Natural killer cell treated with Interleukin-12 subunit alpha and Interleukin-12 subunit beta and Interleukin-15 and Interleukin-18, amount 100 ng/mL, for 72 hours (primary cell): ENCODE data around the gene LYPD4. TPM values are rescaled to one million over a fixed set of nuclear protein-coding genes. Genes with fewer than 3 reads are reported as not detected.
A peak's percentile ranks its signal among the peaks of the same experiment; 100 is the strongest.

ENCODE experiments used
- ATAC-seq, 2 donors: fragments of 150-1000 bp; cut with Tn5 transposase in 1 of 2; sonication (Bioruptor Pico), chemical (Tn5 transposase) in 1 of 2; 2 replicates each; pipeline ENCODE4 v1.10.0; 2021
- DNase-seq: peaks from one replicate; pipeline ENCODE4 v3.0.0; 2022; ENCODE audit warnings: low spot score
- H3K27ac Mint-ChIP-seq, 2 donors: 1 replicate in 1 of 2; 2 replicates in 1 of 2; pipeline ENCODE4 v1.8.0; 2022; ENCODE audit warnings: mixed read lengths in 2 of 2, mild to moderate bottlenecking in 1 of 2, moderate library complexity in 1 of 2
- H3K27me3 Mint-ChIP-seq, 2 donors: 1 replicate in 1 of 2; 2 replicates in 1 of 2; pipeline ENCODE4 v1.8.0; 2022; ENCODE audit warnings: mixed read lengths in 2 of 2
- H3K36me3 Mint-ChIP-seq: one replicate; pipeline ENCODE4 v1.8.0; 2022; ENCODE audit warnings: mixed read lengths
- H3K4me1 Mint-ChIP-seq, 2 donors: 1 replicate in 1 of 2; 2 replicates in 1 of 2; pipeline ENCODE4 v1.8.0; 2022; ENCODE audit warnings: low read depth in 2 of 2, mixed read lengths in 2 of 2, mild to moderate bottlenecking in 1 of 2
- H3K4me3 Mint-ChIP-seq: one replicate; pipeline ENCODE4 v1.8.0; 2022; ENCODE audit warnings: mixed read lengths
- H3K9me3 Mint-ChIP-seq: 2 replicates; pipeline ENCODE4 v1.8.0; 2022; ENCODE audit warnings: mixed read lengths
- total RNA-seq, 2 donors: library from RNA; stranded (reverse); gene quantifications; one replicate each; pipeline ENCODE4 v1.2.3, GENCODE V29; 2022

LYPD4 gene, protein sequence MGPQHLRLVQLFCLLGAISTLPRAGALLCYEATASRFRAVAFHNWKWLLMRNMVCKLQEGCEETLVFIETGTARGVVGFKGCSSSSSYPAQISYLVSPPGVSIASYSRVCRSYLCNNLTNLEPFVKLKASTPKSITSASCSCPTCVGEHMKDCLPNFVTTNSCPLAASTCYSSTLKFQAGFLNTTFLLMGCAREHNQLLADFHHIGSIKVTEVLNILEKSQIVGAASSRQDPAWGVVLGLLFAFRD
- not detected for total RNA-seq

DNA sequence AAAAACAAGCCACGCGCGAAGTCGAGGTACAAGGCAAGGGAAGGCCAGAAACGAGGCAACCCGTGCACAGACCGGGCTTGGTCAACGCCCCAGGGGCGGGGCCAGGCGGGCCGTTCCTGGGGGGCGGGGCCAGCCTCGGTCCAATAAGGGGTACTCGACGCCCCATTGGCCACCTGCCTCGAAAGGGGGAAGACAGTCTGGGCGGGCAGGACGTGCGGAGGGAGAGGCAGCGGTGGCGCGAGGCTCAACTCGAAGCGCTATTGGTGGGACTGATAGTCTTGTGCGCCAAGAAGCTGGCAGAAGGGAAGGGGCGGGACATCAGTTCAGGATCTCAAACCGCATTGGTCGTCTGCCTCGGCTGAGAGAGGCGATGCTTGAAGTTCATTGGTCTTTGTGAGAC is at the start of gene LYPD4:
Gene LYPD4 (minus strand): TSS at position 83 of the 400 bp plus-strand sequence. CDS start 5,398 bp downstream, outside the sequence.
- Mint-ChIP-seq H3K9me3 (no peaks in the 10 kb centered on the region), H3K4me1 (no peaks in the 10 kb centered on the region), H3K27me3 (peaks cover 6 to 10% of the 10 kb centered on the region in 2 donors), H3K36me3 (no peaks in the 10 kb centered on the region), H3K4me3 (no peak within 1 kb of the TSS), H3K27ac (peak within 1 kb of the TSS in 1 of 2 donors; percentile 27)
- ATAC-seq (no peak), DNase-seq (no peak)

DNA sequence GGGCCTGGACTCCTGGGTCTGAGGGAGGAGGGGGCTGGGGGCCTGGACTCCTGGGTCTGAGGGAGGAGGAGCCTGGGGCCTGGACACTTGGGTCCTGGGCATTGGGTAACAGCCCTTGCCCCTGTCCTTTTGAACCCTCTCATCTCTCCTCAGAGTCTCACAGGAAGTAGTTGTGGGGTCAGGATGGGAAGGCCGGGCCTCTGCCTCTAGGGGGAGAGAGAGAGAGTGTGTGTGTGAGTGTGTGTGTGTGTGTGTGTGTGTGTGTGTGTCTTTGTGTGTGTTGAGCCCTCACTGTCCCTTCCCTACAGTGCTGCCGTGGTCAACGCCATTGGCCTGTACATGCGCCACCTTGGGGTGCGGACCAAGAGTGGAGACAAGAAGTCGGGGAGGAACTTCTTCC is 49.4 kb upstream of the LYPD4 start:
- peaks cover 47 to 58% of the 10 kb centered on the region in 2 donors for H3K4me1 Mint-ChIP-seq
- peaks cover 23% of the 10 kb centered on the region for H3K36me3 Mint-ChIP-seq
- DNase-seq (no peak), ATAC-seq (peak; percentile 63 to 65)
- peak overlapping the region; percentile 71 to 77 for H3K27ac Mint-ChIP-seq
- no peaks in the 10 kb centered on the region for H3K9me3 Mint-ChIP-seq
- peak overlapping the region; percentile 47 for H3K4me3 Mint-ChIP-seq
- H3K27me3 Mint-ChIP-seq, result no peaks in the 10 kb centered on the region

DNA sequence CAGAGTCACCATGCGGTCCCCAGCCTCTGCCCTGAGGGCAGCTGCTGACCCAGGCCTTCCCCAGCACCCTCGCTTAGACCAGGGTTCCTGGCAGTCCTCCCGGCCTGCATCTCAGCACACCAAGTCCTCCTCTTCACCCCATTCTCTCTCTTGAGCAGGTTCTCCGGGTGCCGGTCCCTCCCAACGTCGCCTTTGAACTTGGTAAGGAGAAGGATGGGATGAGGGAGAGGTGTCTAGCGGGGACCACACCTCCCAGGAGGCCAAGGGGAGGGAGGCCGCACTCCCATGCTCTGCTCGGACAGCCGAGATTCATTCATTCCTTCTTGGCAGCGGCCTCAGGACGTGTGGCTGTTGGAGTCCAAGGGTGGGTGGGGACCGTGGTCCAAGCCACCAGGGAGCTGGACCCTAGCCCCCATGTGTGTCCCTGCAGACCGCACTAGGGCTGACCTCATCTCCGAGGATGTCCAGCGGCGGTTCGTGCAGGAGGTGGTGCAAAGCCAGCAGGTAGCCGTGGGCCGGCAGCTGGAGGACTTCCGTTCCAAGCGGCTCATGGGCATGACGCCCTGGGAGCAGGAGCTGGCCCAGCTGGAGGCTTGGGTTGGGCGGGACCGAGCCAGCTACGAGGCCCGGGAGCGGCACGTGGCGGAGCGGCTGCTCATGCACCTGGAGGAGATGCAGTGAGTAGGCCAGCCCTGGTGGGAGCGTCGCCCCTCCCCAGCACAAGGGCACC is 47.9 kb upstream of the LYPD4 start:
- H3K27ac Mint-ChIP-seq, result peak overlapping the region; percentile 73 to 83

DNA sequence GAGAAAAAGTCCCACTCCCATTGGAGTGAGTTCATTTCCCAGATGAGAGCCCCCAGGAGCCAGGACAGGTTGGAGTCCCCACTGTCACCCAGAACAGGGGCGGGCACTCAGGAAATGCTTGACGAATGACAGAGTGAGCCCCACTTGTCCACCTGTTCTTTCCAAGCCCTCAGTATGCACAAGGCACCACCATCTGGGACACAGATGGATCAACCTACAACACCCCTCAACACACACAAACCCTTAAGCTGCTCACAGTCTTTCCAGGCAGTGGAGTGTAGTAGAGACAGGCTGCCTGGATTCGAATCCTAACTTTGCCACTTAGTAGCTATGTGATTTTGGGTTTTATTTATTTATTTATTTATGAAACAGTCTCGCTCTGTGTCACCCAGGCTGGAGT is 46.5 kb upstream of the LYPD4 start:
- Mint-ChIP-seq H3K27ac (peak overlapping the region in 1 of 2 donors; percentile 83), H3K4me1 (peaks cover 58 to 67% of the 10 kb centered on the region in 2 donors), H3K27me3 (no peaks in the 10 kb centered on the region), H3K4me3 (no peak overlapping the region), H3K36me3 (peaks cover 18% of the 10 kb centered on the region), H3K9me3 (no peaks in the 10 kb centered on the region)
- ATAC-seq (no peak), DNase-seq (no peak)

More for the DNA sequence above, 47.9 kb upstream of the LYPD4 start:
- Mint-ChIP-seq H3K36me3 (peaks cover 18% of the 10 kb centered on the region), H3K4me1 (peaks cover 52 to 60% of the 10 kb centered on the region in 2 donors), H3K9me3 (no peaks in the 10 kb centered on the region), H3K4me3 (no peak overlapping the region), H3K27me3 (no peaks in the 10 kb centered on the region)
- DNase-seq, result no peak
- ATAC-seq, result no peak

DNA sequence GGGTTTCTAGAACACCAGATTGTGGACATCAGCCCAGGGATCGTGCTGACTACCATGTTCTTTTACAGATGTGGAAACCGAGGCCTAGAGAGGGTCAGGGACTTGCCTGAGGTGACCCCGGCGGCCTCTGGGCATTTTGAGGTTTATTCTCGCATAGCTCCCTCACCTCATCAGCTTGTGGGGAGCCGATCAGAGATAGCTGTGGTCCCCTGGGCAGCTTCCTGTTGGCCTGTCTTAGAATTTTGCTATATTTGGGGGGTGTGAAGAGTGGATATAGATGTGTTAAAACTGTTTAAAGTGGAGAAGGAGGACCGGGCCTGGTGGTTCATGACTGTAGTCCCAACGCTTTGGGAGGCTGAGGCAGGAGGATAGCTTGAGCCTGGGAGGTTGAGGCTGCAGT is 45.4 kb upstream of the LYPD4 start:
- Mint-ChIP-seq H3K27ac (peak overlapping the region; percentile 79 to 87), H3K27me3 (no peaks in the 10 kb centered on the region), H3K4me1 (peaks cover 59 to 70% of the 10 kb centered on the region in 2 donors), H3K9me3 (no peaks in the 10 kb centered on the region), H3K4me3 (peak overlapping the region; percentile 97), H3K36me3 (peaks cover 13% of the 10 kb centered on the region)
- ATAC-seq (peak; percentile 11 to 37), DNase-seq (peak; percentile 69)

DNA sequence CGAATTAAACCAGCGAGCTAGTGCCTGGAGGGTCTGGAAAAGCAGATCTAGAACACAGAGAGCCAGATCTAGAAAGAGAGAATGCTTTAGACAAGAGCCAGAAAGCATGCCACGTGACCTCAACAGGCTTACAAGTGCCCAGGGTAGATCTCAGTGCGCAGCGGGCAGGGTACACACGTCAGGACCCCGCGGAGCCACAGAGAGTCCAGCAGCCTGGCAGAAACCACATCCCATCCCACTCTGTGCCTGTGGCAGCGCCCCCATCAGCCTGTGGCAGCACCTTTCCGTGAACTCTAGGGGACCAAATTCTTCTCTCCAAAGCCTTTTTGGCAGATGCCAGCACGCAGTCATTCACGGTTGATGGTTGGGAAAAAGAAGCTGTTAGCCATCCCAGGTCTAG is 44.4 kb upstream of the LYPD4 start:
- Mint-ChIP-seq H3K36me3 (peaks cover 10% of the 10 kb centered on the region), H3K9me3 (no peaks in the 10 kb centered on the region), H3K27ac (peak overlapping the region; percentile 79 to 87), H3K4me1 (peaks cover 57 to 71% of the 10 kb centered on the region in 2 donors), H3K4me3 (peak overlapping the region; percentile 97), H3K27me3 (no peaks in the 10 kb centered on the region)
- ATAC-seq (no peak), DNase-seq (no peak)

DNA sequence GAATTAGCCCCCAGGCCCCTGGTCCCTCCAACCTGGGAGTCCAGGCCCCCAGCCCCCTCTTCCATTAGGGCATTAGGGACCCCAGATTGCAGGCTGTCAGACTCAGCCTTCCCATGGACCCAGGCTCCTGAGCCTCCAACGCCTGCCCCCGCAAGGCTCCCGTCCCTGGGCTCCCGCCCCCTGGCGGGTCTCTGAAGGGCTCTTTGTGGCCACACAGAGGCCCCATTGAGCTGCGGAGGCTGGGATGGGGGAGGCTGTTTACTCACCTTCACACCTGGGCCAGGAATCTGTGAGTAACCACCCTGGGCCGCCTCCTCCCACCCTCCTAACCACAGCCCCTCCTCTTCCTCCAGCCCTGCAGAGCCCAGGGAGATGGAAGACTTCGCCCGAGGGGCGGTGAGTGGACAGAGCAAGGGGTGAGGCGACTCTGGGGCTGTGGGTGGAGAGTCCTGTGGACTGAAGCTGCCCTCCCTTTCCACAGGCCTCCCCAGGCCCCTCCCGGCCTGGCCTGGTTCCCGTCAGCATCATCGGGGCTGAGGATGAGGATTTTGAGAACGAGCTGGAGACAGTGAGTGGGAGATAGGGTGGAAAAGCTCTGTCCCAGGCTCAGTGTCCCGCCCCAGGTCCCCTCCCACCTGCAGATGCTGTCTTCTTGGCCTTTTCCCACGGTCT is 43.4 kb upstream of the LYPD4 start:
- Mint-ChIP-seq H3K4me1 (peaks cover 58 to 70% of the 10 kb centered on the region in 2 donors), H3K27ac (peak overlapping the region; percentile 79 to 87), H3K4me3 (peak overlapping the region; percentile 97), H3K9me3 (no peaks in the 10 kb centered on the region), H3K27me3 (no peaks in the 10 kb centered on the region), H3K36me3 (peaks cover 6% of the 10 kb centered on the region)
- peak; percentile 54 to 55 for ATAC-seq
- DNase-seq, result peak; percentile 84

DNA sequence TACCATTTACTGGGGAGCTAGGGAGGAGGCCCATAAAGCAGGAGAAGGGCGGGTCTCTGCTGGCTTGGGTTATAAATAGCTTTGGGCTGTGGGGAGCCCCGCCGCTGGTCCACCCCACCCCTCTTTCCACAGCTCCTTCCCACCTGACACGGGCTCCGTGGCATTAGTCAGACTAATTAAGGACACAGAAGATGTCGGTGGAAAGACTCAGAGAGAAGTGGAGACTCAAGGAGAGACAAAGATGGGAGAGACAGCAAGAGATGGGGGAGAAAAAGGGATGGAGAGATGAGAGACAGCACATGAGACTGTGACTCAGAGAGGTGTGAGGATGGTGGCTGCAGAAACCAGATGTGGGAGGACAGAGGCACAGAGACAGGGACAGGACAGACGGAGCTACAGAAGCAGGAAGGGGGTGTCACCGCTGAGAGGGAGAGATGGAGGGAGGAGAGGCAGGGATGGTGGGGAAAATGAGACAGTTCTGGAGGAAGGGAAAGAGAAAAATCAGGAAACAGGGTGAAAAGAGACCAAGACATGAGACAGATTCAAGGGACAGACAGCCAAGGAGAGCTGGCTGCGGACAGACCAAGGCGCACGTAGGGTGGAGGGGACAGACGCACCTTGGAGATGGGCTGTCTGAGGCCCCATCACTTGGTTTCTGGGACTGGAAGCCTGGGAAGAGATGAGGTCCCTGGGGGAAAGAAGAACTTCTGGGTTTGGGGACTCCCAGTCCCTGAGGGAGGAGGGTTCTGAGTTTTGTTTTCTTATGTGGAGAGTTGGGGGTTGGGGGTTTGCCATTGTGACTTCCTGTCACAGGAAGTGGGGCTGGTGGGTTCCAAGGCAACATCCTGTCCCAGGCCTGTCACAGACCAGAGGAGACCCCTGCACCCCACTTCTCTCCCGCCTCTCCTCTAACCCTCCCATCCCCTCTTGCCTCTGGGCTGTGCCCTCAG is 42.6 kb upstream of the LYPD4 start:
- peaks cover 65 to 77% of the 10 kb centered on the region in 2 donors for H3K4me1 Mint-ChIP-seq
- H3K9me3 Mint-ChIP-seq, result no peaks in the 10 kb centered on the region
- H3K4me3 Mint-ChIP-seq, result peak overlapping the region; percentile 97
- ATAC-seq, result peak; percentile 63 to 64
- H3K27me3 Mint-ChIP-seq, result no peaks in the 10 kb centered on the region
- peak; percentile 81 for DNase-seq
- H3K27ac Mint-ChIP-seq, result peak overlapping the region; percentile 79 to 87
- peaks cover 14% of the 10 kb centered on the region for H3K36me3 Mint-ChIP-seq

DNA sequence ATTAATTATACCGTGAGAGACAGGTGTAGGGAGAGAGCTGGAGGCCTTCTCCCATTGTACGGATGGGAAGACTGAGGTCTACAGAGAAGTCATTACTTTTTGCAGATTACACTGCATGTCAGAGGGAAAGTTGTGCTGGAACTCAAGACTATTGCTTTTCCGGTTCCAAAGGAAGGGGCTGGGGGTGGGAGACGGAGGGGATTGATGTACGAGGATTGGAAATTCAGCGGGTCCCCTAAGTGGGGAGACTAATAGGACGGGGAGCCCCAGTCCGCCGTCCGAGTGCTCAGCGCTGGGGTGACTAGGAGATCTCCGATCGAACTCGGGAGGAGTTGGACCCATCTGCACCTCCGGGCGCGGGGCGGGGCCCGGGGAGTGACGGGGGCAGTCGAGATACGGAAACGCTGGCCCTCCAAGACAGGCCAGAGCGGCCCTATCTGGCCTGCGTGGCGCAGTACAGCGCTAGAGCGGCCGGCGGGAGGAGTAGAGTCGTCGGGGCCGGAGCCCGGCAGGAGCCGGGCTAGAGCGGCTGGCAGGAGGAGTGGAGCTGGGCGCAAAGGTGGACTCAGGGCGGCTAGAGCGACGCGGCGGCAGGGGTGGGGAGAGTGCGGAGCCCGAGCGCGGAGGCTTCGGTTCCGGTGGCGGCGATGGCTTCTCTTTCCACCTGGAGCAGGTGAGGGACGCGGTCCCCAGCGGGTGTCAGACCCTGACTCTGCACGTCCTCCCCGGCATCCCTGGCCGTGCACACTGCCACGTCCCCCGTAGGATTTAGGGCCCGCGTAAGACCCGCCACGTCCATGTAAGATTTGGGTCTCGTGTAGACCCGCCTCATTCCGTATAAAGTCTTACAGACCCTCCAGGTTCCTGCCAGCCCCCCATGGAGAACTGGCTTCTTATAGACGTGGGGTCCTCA is 39.6 kb upstream of the LYPD4 start:
- H3K9me3 Mint-ChIP-seq, result no peaks in the 10 kb centered on the region
- H3K4me3 Mint-ChIP-seq, result peak overlapping the region; percentile 97
- DNase-seq (peak; percentile 98), ATAC-seq (peak; percentile 92 to 94)
- H3K36me3 Mint-ChIP-seq, result peaks cover 7% of the 10 kb centered on the region
- peaks cover 54 to 60% of the 10 kb centered on the region in 2 donors for H3K4me1 Mint-ChIP-seq
- no peaks in the 10 kb centered on the region for H3K27me3 Mint-ChIP-seq
- H3K27ac Mint-ChIP-seq, result peak overlapping the region; percentile 79 to 87

DNA sequence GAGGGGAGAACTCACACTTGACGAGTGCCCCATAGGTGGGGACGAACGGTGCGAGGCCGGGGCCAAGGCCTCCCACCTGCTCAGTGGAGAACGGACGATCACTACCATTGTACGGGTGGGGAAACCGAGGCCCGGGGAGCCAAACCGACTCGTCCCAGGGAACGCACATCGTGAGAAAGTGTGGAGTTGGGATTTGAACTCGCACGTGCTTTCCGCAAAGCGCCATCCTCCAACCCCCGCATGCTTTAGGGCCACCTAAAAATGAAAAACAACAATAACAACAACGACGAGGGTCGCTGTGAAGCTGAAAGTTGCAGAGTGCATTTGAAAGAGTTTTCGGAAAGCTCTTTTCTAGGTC is 39.0 kb upstream of the LYPD4 start:
- DNase-seq (no peak), ATAC-seq (no peak)
- Mint-ChIP-seq H3K4me1 (peaks cover 49 to 54% of the 10 kb centered on the region in 2 donors), H3K27ac (peak overlapping the region; percentile 79 to 87), H3K9me3 (no peaks in the 10 kb centered on the region), H3K4me3 (peak overlapping the region; percentile 97), H3K36me3 (peaks cover 7% of the 10 kb centered on the region), H3K27me3 (no peaks in the 10 kb centered on the region)

DNA sequence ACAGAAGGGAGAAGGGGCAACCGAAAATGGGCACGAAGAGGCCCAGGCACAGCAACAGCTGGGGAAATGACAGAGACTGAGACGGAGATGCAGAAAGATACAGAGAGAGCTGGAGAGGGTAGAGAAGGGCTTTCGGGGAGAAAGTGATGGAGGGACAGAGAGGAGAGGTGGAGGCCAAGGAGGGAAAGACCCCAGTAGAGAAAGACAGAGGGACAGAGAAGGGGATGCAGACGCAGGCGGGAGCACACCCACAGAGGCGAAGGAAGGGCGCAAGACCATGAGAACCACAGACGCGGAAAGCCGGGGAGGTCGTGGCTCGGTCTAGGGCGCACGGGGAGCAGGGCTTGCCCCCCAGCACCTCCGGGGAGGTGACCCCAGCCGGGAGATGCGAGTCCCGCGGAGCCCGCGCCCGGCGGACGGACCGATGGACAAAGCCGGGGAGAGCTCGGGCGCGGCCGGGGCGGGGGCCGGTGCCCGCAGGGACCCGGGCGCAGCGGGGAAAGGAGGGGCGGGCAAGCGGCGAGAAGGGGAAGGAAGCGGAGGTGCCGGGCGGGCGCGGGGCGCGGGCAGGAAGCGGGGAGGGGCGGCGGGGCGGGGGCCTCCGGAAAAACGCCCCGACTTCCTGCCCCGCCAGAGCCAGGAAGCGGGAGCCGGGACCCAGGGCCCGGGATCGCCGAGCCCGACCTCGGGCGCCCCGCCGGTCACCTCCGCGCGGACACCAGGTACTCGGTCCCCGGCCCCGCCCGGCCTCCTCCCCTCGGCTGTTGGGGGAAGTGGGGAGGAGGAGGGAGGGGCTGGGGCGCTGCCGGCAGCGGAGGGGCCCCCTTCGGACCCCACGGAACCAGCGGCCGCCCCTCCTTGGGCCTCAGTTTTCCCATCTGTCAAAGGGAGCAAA is 38.3 kb upstream of the LYPD4 start, which contains the start of gene ARHGEF1:
Gene ARHGEF1 (plus strand): TSS at position 617 of the 895 bp plus-strand sequence. CDS start 4,899 bp downstream, outside the sequence.
- Mint-ChIP-seq H3K27me3 (no peaks in the 10 kb centered on the region), H3K9me3 (no peaks in the 10 kb centered on the region), H3K4me3 (peak within 1 kb of the TSS; percentile 97), H3K36me3 (peaks cover 7% of the 10 kb centered on the region), H3K4me1 (peaks cover 48 to 49% of the 10 kb centered on the region in 2 donors), H3K27ac (peak within 1 kb of the TSS; percentile 90 to 92)
- ATAC-seq, result peak; percentile 7 to 13
- peak; percentile 80 for DNase-seq
